Neuronal stem cell (in vitro differentiated cells): Measurements from ENCODE around the gene SAP30BP.

Experiments used
- DNase-seq: peaks from one replicate; pipeline ENCODE4 v3.0.0-alpha.2; 2013; ENCODE audit warnings: low spot score
- H2AFZ ChIP-seq: one replicate; pipeline ENCODE4 v1.6.1; 2013; ENCODE audit warnings: mild to moderate bottlenecking, low read length, inconsistent platforms
- H2AK5ac ChIP-seq: 2 replicates; pipeline ENCODE4 v1.6.1; 2013; ENCODE audit warnings: low read depth, mild to moderate bottlenecking, inconsistent platforms, low read length, moderate library complexity, mixed read lengths
- H2BK120ac ChIP-seq: 2 replicates; pipeline ENCODE4 v1.6.1; 2013; ENCODE audit warnings: low read depth, mild to moderate bottlenecking, inconsistent platforms, low read length, moderate library complexity, mixed read lengths
- H2BK12ac ChIP-seq: one replicate; pipeline ENCODE4 v1.6.1; 2013; ENCODE audit warnings: low read length, inconsistent platforms
- H2BK15ac ChIP-seq: 2 replicates; pipeline ENCODE4 v1.6.1; 2013; ENCODE audit warnings: mild to moderate bottlenecking, low read length, inconsistent platforms, mixed read lengths
- H2BK5ac ChIP-seq: one replicate; pipeline ENCODE4 v1.6.1; 2013; ENCODE audit warnings: inconsistent platforms, mild to moderate bottlenecking, low read length, moderate library complexity
- H3K14ac ChIP-seq: one replicate; pipeline ENCODE4 v1.6.1; 2013; ENCODE audit warnings: low read length, inconsistent platforms
- H3K18ac ChIP-seq: 2 replicates; pipeline ENCODE4 v1.6.1; 2013; ENCODE audit warnings: low read length, inconsistent platforms
- H3K23ac ChIP-seq: 2 replicates; pipeline ENCODE4 v1.6.1; 2013; ENCODE audit warnings: low read depth, mild to moderate bottlenecking, mixed read lengths, low read length, inconsistent platforms; ENCODE audit not compliant: poor library complexity
- H3K27ac ChIP-seq: replicated peaks from 3 replicates; pipeline ENCODE4 v1.5.1; 2013; ENCODE audit warnings: low read length, inconsistent platforms
- H3K27me3 ChIP-seq, 3 experiments: 2 replicates each; pipeline ENCODE4 v1.6.1; 2013; ENCODE audit warnings: low read length in 3 of 3, mild to moderate bottlenecking in 2 of 3, inconsistent platforms in 1 of 3, low read depth in 1 of 3, mixed read lengths in 1 of 3, moderate library complexity in 1 of 3; ENCODE audit not compliant: control insufficient read depth in 3 of 3, insufficient read depth in 3 of 3
- H3K36me3 ChIP-seq, 2 donors: replicated peaks in 1 of 2; 2 replicates each; pipeline ENCODE4 v1.6.1; 2013; ENCODE audit warnings: low read length in 2 of 2; ENCODE audit not compliant: control insufficient read depth in 2 of 2, insufficient read depth in 2 of 2
- H3K4ac ChIP-seq: 2 replicates; pipeline ENCODE4 v1.6.1; 2013; ENCODE audit warnings: inconsistent platforms, mild to moderate bottlenecking, low read length, moderate library complexity
- H3K4me1 ChIP-seq, 2 donors: 1 replicate in 1 of 2; 2 replicates in 1 of 2; pipeline ENCODE4 v1.6.1; 2013; ENCODE audit warnings: low read length in 2 of 2, low read depth in 1 of 2; ENCODE audit not compliant: control insufficient read depth in 2 of 2, insufficient read depth in 1 of 2
- H3K4me2 ChIP-seq: one replicate; pipeline ENCODE4 v1.6.1; 2013; ENCODE audit warnings: mild to moderate bottlenecking, low read length, inconsistent platforms; ENCODE audit not compliant: insufficient read depth, poor library complexity, severe bottlenecking
- H3K4me3 ChIP-seq, 2 donors: 2 replicates each; pipeline ENCODE4 v1.5.1; 2013; ENCODE audit warnings: low read length in 2 of 2, mild to moderate bottlenecking in 2 of 2, inconsistent platforms in 1 of 2, moderate library complexity in 1 of 2
- H3K79me1 ChIP-seq: one replicate; pipeline ENCODE4 v1.6.1; 2013; ENCODE audit warnings: low read depth, mild to moderate bottlenecking, inconsistent platforms, low read length, moderate library complexity
- H3K9ac ChIP-seq: one replicate; pipeline ENCODE4 v1.6.1; 2013; ENCODE audit warnings: mild to moderate bottlenecking, low read depth, low read length, inconsistent platforms; ENCODE audit not compliant: poor library complexity
- H3K9me3 ChIP-seq, 2 donors: replicated peaks in 1 of 2; 2 replicates each; pipeline versions ENCODE3 to v1.6.1; 2013; ENCODE audit warnings: low read length in 2 of 2, mild to moderate bottlenecking in 2 of 2, inconsistent platforms in 1 of 2, low read depth in 1 of 2, mixed read lengths in 1 of 2, moderate library complexity in 1 of 2; ENCODE audit not compliant: control insufficient read depth in 2 of 2, insufficient read depth in 1 of 2
- H4K8ac ChIP-seq: one replicate; pipeline ENCODE4 v1.6.1; 2013; ENCODE audit warnings: low read depth, mild to moderate bottlenecking, inconsistent platforms, low read length, moderate library complexity
- H4K91ac ChIP-seq: one replicate; pipeline ENCODE4 v1.6.1; 2013; ENCODE audit warnings: low read length, low read depth, mild to moderate bottlenecking, inconsistent platforms; ENCODE audit not compliant: poor library complexity
- WGBS, 2 donors: extraction: QIAGEN DNeasy Blood & Tissue Kit; methylation state at CpG; one replicate each; pipeline ENCODE4 v1.1.7; 2013; ENCODE audit warnings: missing lambda C conversion rate in 2 of 2, mixed read lengths in 1 of 2; ENCODE audit not compliant: insufficient read length in 2 of 2, insufficient replicate concordance in 1 of 2; ENCODE audit errors: extremely low coverage in 2 of 2; 5-methylcytosine and 5-hydroxymethylcytosine counted together

The SAP30BP gene

DNA sequence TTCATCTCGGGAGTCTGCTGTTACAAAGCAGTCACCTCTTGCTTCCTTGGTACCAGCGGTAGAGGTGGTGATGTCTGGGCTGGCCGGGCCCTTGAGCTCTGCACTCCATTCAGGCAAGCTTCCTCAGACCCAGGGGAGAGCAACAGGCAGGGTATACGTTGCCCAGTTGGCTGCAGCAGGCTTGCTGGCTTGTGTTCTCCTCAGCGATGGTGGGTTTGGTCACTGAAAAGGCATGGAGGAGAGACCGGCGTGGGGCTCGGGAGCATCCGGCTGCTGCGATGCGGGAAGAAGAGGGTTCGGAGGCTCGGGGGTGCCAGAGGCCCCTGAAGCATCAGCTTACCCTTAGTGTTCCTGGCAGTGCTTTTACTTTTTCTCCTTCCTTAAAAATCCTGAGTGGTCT is 25.8 kb downstream of the SAP30BP start:
- H2BK15ac ChIP-seq, result no peak overlapping the region
- H2AK5ac ChIP-seq, result no peak overlapping the region
- no peak for DNase-seq
- H3K27ac ChIP-seq, result no peak overlapping the region
- H3K9me3 ChIP-seq, result peaks cover 0 to 1% of the 10 kb centered on the region in 2 donors
- H3K79me1 ChIP-seq, result peaks cover 2% of the 10 kb centered on the region
- H3K23ac ChIP-seq, result no peak overlapping the region
- H4K91ac ChIP-seq, result no peak overlapping the region
- no peak overlapping the region for H2AFZ ChIP-seq
- no peak overlapping the region for H3K4ac ChIP-seq
- H2BK5ac ChIP-seq, result no peak overlapping the region
- no peak overlapping the region for H3K18ac ChIP-seq
- no CpG with 5 or more reads among the region's 13 CpGs for WGBS, 2 donors
- no peak overlapping the region for H3K4me2 ChIP-seq
- H4K8ac ChIP-seq, result no peak overlapping the region
- H3K36me3 ChIP-seq, result peaks cover 18 to 97% of the 10 kb centered on the region in 2 donors
- H3K9ac ChIP-seq, result no peak overlapping the region
- H2BK120ac ChIP-seq, result no peak overlapping the region
- no peak overlapping the region for H2BK12ac ChIP-seq
- no peaks in the 10 kb centered on the region for H3K27me3 ChIP-seq
- H3K4me3 ChIP-seq, result no peak overlapping the region
- H3K14ac ChIP-seq, result no peak overlapping the region
- H3K4me1 ChIP-seq, result peaks cover 0 to 36% of the 10 kb centered on the region in 2 donors

DNA sequence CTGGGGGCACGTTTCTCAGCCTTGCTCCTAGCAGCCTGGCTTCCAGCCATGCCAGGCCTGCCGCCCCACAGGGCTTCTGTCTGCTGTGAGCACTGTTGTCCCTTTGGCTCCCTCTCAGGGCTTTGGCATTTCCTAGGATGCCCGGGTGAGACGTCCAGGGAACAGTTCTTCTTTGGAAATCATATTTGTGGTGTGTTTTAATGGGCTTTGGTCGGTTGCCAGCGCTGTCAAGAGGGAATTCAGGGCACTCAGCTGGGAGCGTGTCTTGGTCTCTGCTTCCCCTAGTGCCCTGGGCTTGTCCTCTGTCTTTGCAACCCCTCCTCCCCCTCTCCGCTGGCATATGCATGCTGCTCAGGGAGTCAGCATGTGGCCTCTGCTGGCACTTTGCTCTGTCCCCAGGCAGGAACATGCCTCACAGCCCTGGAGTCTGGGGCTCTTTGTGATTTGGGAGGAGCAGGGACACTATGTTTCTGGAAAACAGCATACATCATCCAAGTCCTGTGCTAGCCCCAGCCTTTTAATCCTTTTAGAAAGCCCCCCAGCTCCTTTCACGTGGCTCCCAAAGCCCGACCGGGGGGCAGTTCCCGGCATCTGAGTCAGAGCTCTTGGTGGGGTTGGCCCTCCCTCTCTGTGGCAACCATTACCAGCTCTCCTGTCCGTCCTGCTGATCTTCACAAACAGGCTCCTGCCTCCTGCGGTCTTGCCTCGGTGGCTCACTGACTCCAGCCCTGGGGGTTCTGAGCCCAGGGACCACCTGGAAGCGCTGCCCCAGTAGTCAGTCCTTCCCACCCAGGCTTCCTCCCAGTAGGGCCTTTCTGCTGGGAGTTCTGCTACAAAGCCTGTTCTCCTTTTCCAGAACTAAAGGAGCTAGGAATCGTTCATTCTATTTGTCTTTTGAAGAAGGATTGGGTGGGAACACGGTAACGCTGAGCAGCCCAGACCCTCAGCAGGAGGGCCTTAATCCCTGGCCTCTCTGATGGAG is 26.7 kb downstream of the SAP30BP start:
- Histone ChIP-seq H3K4ac (no peak overlapping the region), H2AK5ac (no peak overlapping the region), H2BK120ac (no peak overlapping the region), H2BK5ac (no peak overlapping the region), H3K9ac (no peak overlapping the region), H2BK12ac (no peak overlapping the region), H3K9me3 (peaks cover 0 to 1% of the 10 kb centered on the region in 2 donors), H4K8ac (no peak overlapping the region), H3K23ac (no peak overlapping the region), H4K91ac (no peak overlapping the region), H3K36me3 (peaks cover 20 to 96% of the 10 kb centered on the region in 2 donors), H2BK15ac (no peak overlapping the region), H3K4me3 (no peak overlapping the region), H3K4me1 (peaks cover 0 to 28% of the 10 kb centered on the region in 2 donors), H3K27ac (peak overlapping the region; percentile 69), H3K27me3 (no peaks in the 10 kb centered on the region), H2AFZ (no peak overlapping the region), H3K14ac (peak overlapping the region; percentile 85), H3K18ac (peak overlapping the region; percentile 46), H3K4me2 (no peak overlapping the region), H3K79me1 (peaks cover 2% of the 10 kb centered on the region)
- DNase-seq, result peak; percentile 33
- no CpG with 5 or more reads among the region's 19 CpGs for WGBS, 2 donors

- H3K9ac ChIP-seq, result no peak overlapping the region
- H2AK5ac ChIP-seq, result no peak overlapping the region
- no peak overlapping the region for H3K4ac ChIP-seq
- H3K4me3 ChIP-seq, result no peak overlapping the region
- no peak overlapping the region for H3K14ac ChIP-seq
- no peak overlapping the region for H3K4me2 ChIP-seq
- H2BK12ac ChIP-seq, result no peak overlapping the region
- H3K23ac ChIP-seq, result no peak overlapping the region
- no peak overlapping the region for H2BK5ac ChIP-seq
- no peak overlapping the region for H3K27ac ChIP-seq
- H3K36me3 ChIP-seq, result peaks cover 20 to 98% of the 10 kb centered on the region in 2 donors
- H4K8ac ChIP-seq, result no peak overlapping the region
- H2BK120ac ChIP-seq, result no peak overlapping the region
- H2BK15ac ChIP-seq, result no peak overlapping the region
- no CpG with 5 or more reads among the region's 14 CpGs for WGBS, 2 donors
- no peak overlapping the region for H4K91ac ChIP-seq
- H2AFZ ChIP-seq, result no peak overlapping the region
- no peaks in the 10 kb centered on the region for H3K27me3 ChIP-seq
- H3K9me3 ChIP-seq, result peaks cover 0 to 1% of the 10 kb centered on the region in 2 donors
- no peak overlapping the region for H3K18ac ChIP-seq
- peaks cover 0 to 28% of the 10 kb centered on the region in 2 donors for H3K4me1 ChIP-seq
- no peak for DNase-seq
- peaks cover 2% of the 10 kb centered on the region for H3K79me1 ChIP-seq
These were observed 27.4 kb downstream of the SAP30BP start for GRCh38 chr17:75694536-75694935.

DNA sequence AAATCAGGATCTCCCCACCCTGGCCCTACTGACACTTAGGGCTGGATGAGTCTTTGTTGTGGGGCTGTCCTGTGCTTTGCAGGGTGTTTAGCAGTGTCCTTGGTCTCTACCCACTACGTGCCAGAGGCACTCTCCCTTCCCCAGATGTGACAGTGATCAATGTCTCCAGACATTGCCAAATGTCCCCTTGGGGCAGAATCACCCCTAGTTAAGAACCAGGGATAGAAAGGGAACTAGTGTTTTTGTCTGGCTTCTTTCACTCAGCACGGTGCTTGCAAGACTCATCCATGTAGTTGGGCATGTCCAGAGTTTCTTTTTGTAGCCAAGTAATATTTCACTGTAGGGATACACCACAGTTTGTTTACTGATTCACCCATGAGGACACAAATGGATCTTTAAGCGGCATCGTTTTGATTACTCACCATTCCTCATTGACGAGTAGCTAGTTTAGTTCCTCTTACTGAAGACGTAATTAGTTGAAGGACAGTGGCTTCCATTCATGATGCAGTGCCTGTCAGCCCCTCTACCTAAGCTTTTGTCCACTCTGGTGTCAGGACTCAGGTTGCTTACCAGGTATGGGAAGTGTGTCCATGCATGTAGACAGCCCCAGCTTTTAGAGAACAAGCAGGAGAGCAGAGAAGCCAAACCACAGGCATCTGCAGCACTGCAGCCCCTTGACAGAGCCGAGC is 28.1 kb downstream of the SAP30BP start:
- no peak overlapping the region for H2BK15ac ChIP-seq
- H3K14ac ChIP-seq, result no peak overlapping the region
- peaks cover 0 to 1% of the 10 kb centered on the region in 2 donors for H3K9me3 ChIP-seq
- H2AK5ac ChIP-seq, result no peak overlapping the region
- H3K36me3 ChIP-seq, result peaks cover 26 to 99% of the 10 kb centered on the region in 2 donors
- peak overlapping the region; percentile 5 for H3K9ac ChIP-seq
- H3K4me3 ChIP-seq, result no peak overlapping the region
- no peaks in the 10 kb centered on the region for H3K27me3 ChIP-seq
- no peak overlapping the region for H3K27ac ChIP-seq
- no peak overlapping the region for H2BK120ac ChIP-seq
- H3K4me2 ChIP-seq, result no peak overlapping the region
- no peak overlapping the region for H2AFZ ChIP-seq
- peaks cover 0 to 28% of the 10 kb centered on the region in 2 donors for H3K4me1 ChIP-seq
- DNase-seq, result no peak
- no CpG with 5 or more reads among the region's 7 CpGs for WGBS, 2 donors
- no peak overlapping the region for H3K4ac ChIP-seq
- H2BK5ac ChIP-seq, result no peak overlapping the region
- H3K23ac ChIP-seq, result peak overlapping the region; percentile 14
- no peak overlapping the region for H2BK12ac ChIP-seq
- no peak overlapping the region for H4K91ac ChIP-seq
- H4K8ac ChIP-seq, result no peak overlapping the region
- H3K79me1 ChIP-seq, result peaks cover 2% of the 10 kb centered on the region
- H3K18ac ChIP-seq, result no peak overlapping the region
